GM21528 (cell line): ENCODE results near the gene VPS4B.

Experiments used
- ATAC-seq: cut with Tn5 transposase; IDR thresholded peaks from one replicate; pipeline ENCODE4 v1.9.1; 2021; ENCODE audit warnings: mild to moderate bottlenecking, moderate library complexity; ENCODE audit not compliant: unreplicated experiment, low FRiP score

The VPS4B gene

GRCh38 chr18:63431180-63431579, 8.9 kb upstream of the VPS4B start:
- ATAC-seq = no peak

- ATAC-seq = no peak
These were observed 8.2 kb upstream of the VPS4B start for GRCh38 chr18:63430526-63430925.

GRCh38 chr18:63427558-63427957, 5.3 kb upstream of the VPS4B start:
- no peak for ATAC-seq

- peak; percentile 38 for ATAC-seq
These were observed 608 bp upstream of the VPS4B start for GRCh38 chr18:63422864-63423304.

GRCh38 chr18:63421514-63421913, 762 bp downstream of the VPS4B start:
- ATAC-seq = peak; percentile 1

GRCh38 chr18:63412953-63413352, 9.3 kb downstream of the VPS4B start:
- no peak for ATAC-seq

- no peak for ATAC-seq
These were observed 11.5 kb downstream of the VPS4B start for GRCh38 chr18:63410792-63411191.

GRCh38 chr18:63409301-63409700, 13.0 kb downstream of the VPS4B start:
- no peak for ATAC-seq

GRCh38 chr18:63407734-63408133, 14.5 kb downstream of the VPS4B start:
- no peak for ATAC-seq

- ATAC-seq = no peak
These were observed 16.3 kb downstream of the VPS4B start for GRCh38 chr18:63405986-63406385.

GRCh38 chr18:63402246-63403162, 19.8 kb downstream of the VPS4B start:
- ATAC-seq = no peak

- no peak for ATAC-seq
These were observed 23.0 kb downstream of the VPS4B start for GRCh38 chr18:63399300-63399699.

GRCh38 chr18:63397349-63397748, 24.9 kb downstream of the VPS4B start:
- ATAC-seq = no peak

GRCh38 chr18:63395503-63395902, 26.8 kb downstream of the VPS4B start:
- ATAC-seq = no peak

GRCh38 chr18:63394954-63395353, 27.3 kb downstream of the VPS4B start:
- no peak for ATAC-seq

GRCh38 chr18:63387861-63388260, 34.4 kb downstream of the VPS4B start:
- no peak for ATAC-seq

GRCh38 chr18:63382843-63383242, 39.4 kb downstream of the VPS4B start:
- no peak for ATAC-seq

GRCh38 chr18:63379639-63379962, 42.7 kb downstream of the VPS4B start:
- ATAC-seq = no peak

GRCh38 chr18:63378919-63379638, 43.2 kb downstream of the VPS4B start:
- ATAC-seq = no peak

- ATAC-seq = no peak
These were observed 44.8 kb downstream of the VPS4B start for GRCh38 chr18:63377275-63377980.

- ATAC-seq = no peak
These were observed 45.7 kb downstream of the VPS4B start for GRCh38 chr18:63376538-63376937.
